ENCODE data around the gene SET. TPM values are rescaled to one million over a fixed set of nuclear protein-coding genes. Genes with fewer than 3 reads are reported as not detected.

Gene SET
- total and polyA plus RNA-seq, 2 of the 8 experiments (the other 6 are each of a cell fraction or from before 2014, with no cell fraction given): 466 to 1,345 TPM

DNA sequence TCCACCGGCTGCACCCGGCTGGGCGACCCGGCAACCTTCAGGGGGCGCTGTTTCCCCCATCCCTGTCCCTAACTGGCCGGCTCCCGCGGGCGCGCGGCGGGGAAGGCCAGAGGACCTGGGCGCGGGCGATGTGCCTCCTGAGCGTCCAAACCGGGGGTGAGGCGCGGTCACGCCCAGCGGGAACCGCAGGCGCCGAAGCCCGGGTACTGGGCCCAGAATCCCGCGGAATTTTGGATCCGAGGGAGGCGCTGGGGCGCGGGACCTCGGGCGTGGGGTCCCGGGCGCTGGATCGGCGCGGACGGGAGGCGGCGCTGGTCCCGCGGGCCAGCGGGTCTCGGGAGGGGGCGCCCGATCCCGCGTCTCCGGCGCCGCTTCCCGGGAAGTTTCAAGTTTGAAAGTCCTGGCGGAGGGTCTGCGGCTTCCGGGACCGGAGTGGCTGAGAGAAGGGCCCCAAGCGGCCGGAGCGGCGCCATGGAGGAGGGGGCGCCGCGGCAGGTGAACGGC is 13.5 kb downstream of the SET start, which contains the start of gene PKN3 (continued):
- TF ChIP-seq CHD2 (IDR thresholded peaks at IDR 0.05; ENCODE audit: low read length) (no peak), EP300 (IDR thresholded peaks at IDR 0.05; ENCODE audit: borderline replicate concordance in 1 of 2, low read depth in 2 of 2, low read length in 2 of 2) (0 out of 3 replicates have a peak, but pooled peaks of 1 of the 2 experiments have one; percentile 20), HDAC2 (IDR thresholded peaks at IDR 0.05; ENCODE audit: borderline replicate concordance in 1 of 2, low read depth in 2 of 2, low read length in 2 of 2) (no peak; a peak in 1 of 4 replicates), SUZ12 (IDR thresholded peaks at IDR 0.05; ENCODE audit: low read length) (0 out of 2 replicates have a peak, but pooled peaks have one; percentile 21), BCL11A (IDR thresholded peaks at IDR 0.05; ENCODE audit: low read depth in 2 of 2, low read length in 2 of 2) (no peak), RAD21 (IDR thresholded peaks at IDR 0.05 in 1 of 2, conservative IDR thresholded peaks at IDR 0.05 in 1 of 2; ENCODE audit: low read depth in 2 of 2, low read length in 2 of 2) (peak; percentile 34 to 46; a peak in 3 of 4 replicates), BACH1 (IDR thresholded peaks at IDR 0.05; ENCODE audit: low read length) (peak; percentile 72), SP1 (IDR thresholded peaks at IDR 0.05; ENCODE audit: low read depth, low read length) (no peak), SIN3A (conservative IDR thresholded peaks at IDR 0.05 in 1 of 2, IDR thresholded peaks at IDR 0.05 in 1 of 2; ENCODE audit: low read depth in 1 of 2, low read length in 2 of 2) (peak in 1 of 2 experiments; percentile 71; a peak in 2 of 4 replicates), TBP (IDR thresholded peaks at IDR 0.05; ENCODE audit: low read depth, low read length) (no peak; the same call in 1 of the 2 replicates), EGR1 (IDR thresholded peaks at IDR 0.05; ENCODE audit: borderline replicate concordance, low read depth, low read length) (no peak), POU5F1 (IDR thresholded peaks at IDR 0.05; ENCODE audit: low read depth, low read length) (no peak), KDM4A (IDR thresholded peaks at IDR 0.05; ENCODE audit: low read depth, low read length, severe bottlenecking) (no peak), YY1 (IDR thresholded peaks at IDR 0.05; ENCODE audit: low read depth, low read length) (no peak)
- TF ChIP-seq, protein P1, sequence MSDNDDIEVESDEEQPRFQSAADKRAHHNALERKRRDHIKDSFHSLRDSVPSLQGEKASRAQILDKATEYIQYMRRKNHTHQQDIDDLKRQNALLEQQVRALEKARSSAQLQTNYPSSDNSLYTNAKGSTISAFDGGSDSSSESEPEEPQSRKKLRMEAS (IDR thresholded peaks at IDR 0.05): peak; percentile 49; the same call in 1 of the 2 replicates

Data from H1 (cell line).